NCI-H2171 treated with DMSO at 0.1 percent for 48 hours (cell line): ENCODE measurements around the gene ZBTB34.
"Not testable (repeated sequence)": the region's sequence is repeated elsewhere in the genome, so short reads cannot be mapped to it uniquely, and the experiment has no call there.

Experiments used
- DNase-seq: peaks from one replicate; lab custom pipeline; 2025; lab: John Stamatoyannopoulos, UW

Gene ZBTB34

GRCh38 chr9:126860077-126860756 is at the start of gene ZBTB34:
Gene ZBTB34, plus strand, starts transcription at chr9:126860639. Its CDS starts 18,761 bp downstream, at chr9:126879400.
- peak; percentile 48 for DNase-seq

GRCh38 chr9:126813072-126813471 is 47.4 kb upstream of the ZBTB34 start:
- no peak for DNase-seq

DNA sequence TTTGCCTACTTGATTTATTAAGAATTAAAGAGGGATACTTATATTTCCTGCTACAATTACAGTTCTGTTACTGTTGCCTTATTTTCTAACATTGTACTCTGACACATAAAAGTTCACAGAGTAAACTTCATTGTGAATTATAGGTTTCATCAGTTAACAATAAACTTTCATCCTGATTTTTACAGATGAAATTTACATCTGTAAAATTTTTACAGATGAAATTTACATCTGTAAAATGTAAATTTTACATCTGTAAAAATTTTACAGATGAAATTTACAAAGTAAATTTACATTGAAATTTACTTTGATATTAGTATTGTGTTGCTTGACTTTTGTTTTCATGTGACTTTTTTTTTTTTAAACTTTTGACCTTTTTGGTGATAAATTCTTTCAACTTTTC is 46.3 kb upstream of the ZBTB34 start:
- DNase-seq = no peak

DNA sequence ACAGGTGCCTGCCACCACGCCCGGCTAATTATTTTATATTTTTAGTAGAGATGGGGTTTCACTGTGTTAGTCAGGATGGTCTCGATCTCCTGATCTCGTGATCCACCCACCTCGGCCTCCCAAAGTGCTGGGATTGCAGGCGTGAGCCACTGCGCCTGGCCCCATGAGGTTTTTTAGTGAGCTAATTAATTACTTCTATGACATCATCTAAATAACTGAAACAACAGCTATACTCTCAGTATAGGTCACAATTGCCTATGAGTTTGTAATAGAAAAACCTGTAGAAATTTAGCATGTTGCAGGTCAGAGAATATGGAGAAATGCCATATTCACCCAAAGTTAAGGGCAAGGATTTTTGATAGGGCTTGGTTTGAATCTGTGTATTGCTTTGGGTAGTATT is 42.8 kb upstream of the ZBTB34 start:
- DNase-seq = not testable (repeated sequence)

DNA sequence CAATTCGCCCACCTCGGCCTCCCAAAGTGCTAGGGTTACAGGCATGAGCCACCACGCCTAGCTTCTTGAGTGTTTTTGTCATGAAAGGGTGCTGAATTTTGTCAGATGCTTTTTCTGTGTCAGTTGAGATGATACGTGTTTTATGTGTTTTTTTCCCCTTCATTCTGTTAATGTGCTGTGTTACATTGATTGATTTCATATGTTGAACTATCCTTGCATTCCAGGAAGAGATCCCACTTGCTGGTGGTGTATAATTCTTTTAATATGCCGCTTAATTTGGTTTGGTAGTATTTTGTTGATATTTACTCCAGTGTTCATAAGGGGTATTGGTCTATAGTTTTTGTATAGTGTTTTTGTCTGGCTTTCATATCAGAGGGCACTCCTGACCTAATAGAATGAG is 42.0 kb upstream of the ZBTB34 start:
- no peak for DNase-seq

GRCh38 chr9:126819482-126819881 is 41.0 kb upstream of the ZBTB34 start:
- DNase-seq = no peak

GRCh38 chr9:126822278-126822677 is 38.2 kb upstream of the ZBTB34 start:
- DNase-seq = no peak

DNA sequence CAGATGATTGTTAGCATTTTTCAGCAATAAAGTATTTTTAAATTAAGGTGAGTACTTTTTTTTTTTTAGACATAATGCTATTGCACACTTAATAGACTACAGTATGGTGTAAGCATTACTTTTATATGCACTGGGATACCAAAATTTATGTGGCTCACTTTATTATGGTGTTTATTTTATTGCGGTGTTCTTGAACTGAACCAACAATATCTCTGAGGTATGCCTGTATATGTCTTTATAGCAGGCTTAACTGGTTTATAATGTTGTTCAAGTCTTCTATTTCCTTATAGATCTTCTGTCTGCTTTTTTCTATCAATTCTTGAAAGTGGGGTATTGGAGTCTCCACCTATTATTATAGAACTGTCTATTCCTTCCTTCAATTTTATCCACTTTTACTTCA is 37.6 kb upstream of the ZBTB34 start:
- no peak for DNase-seq

DNA sequence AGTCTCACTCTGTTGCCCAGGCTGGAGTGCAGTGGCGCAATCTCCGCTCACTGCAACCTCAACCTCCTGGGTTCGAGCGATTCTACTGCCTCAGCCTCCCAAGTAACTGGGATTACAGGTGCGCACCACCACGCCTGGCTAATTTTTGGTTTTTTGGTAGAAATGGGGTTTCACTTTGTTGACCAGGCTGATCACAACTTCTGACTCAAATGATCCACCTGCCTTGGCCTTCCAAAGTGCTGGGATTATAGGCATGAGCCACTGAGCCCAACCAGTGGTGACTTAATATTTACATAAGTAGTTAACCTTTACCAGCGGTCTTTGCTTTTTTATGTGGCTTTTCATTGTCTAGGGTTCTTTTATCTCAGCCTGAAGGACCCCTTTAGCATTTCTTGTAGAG is 36.4 kb upstream of the ZBTB34 start:
- not testable (repeated sequence) for DNase-seq

DNA sequence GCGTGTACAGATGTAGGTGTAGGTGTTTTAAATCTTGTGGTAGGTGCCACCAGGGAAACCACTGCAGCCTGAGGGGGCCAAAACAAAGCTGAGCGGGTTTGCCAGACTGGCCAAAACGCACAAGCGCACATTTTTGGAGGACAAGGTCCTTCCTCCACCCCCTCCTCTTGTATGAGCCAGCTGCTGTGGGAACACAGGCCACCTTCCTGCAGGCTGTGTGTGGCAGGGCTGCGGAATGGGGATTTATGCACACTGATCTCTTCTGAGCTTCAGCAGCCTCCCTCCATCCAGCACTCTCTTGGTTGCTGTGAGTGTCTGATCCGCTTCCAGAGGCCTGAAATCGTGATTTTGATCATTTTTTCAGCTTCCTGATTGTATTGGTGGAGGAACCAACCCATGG is 33.2 kb upstream of the ZBTB34 start:
- no peak for DNase-seq

GRCh38 chr9:126829035-126829434 is 31.4 kb upstream of the ZBTB34 start:
- no peak for DNase-seq

DNA sequence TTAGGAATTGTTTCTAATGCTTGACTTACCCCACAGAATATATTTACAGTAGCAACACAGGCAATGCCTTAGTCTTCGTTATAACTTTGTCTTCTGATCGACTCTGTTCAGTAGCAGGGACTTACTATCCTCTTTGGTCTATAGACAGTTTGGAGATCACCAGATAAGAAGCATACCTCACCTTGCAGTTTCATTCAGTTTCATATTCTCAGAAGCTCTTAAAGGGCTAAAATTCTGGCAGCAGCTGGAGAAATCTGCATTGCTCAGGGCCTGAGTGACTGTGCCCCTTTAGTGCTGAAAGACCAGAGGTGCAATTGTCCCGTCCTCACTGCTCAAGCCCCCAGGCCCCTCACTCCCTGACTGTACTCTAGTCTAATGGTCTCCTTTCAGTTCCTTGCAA is 29.6 kb upstream of the ZBTB34 start:
- no peak for DNase-seq

DNA sequence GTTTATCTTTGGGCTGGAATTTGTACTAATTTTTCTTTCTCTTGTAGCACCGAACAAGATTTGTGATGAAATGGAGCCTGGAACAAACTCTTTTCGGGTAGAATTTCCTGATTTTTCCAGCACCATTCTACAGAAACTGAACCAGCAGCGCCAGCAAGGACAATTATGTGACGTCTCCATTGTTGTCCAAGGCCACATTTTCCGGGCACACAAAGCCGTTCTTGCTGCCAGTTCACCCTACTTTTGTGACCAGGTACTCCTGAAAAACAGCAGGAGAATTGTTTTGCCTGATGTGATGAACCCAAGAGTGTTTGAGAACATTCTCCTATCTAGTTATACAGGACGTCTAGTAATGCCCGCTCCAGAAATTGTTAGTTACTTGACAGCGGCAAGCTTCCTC is 28.0 kb upstream of the ZBTB34 start:
- no peak for DNase-seq

- DNase-seq = no peak
These were observed 27.4 kb upstream of the ZBTB34 start for GRCh38 chr9:126833020-126833419.

DNA sequence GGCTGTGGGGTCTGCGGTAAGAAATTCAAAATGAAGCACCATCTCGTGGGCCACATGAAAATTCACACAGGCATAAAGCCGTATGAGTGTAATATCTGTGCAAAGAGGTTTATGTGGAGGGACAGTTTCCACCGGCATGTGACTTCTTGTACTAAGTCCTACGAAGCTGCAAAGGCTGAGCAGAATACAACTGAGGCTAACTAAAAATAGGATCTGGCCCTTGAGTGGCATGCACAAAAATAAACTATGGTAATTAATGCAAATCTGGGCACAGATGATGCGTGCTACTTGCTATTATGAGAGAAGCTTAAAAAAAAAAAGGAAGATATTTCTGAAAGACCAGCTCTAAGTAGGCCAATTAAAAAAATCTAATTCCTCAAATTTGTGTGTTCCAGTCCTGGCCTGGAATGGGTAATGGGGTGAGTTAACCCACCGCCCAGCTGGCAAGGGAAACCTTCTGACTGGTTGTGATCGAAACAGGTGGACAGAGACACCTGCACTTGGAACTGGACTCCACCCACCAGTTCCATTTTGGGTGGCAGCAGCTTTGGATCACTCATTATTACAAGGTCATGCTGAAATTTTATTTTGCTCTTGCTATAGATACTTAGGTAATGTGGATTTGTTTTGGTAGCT is 26.6 kb upstream of the ZBTB34 start:
- DNase-seq = no peak

- no peak for DNase-seq
These were observed 25.8 kb upstream of the ZBTB34 start for GRCh38 chr9:126834672-126835071.

GRCh38 chr9:126836216-126836615 is 24.2 kb upstream of the ZBTB34 start:
- no peak for DNase-seq

DNA sequence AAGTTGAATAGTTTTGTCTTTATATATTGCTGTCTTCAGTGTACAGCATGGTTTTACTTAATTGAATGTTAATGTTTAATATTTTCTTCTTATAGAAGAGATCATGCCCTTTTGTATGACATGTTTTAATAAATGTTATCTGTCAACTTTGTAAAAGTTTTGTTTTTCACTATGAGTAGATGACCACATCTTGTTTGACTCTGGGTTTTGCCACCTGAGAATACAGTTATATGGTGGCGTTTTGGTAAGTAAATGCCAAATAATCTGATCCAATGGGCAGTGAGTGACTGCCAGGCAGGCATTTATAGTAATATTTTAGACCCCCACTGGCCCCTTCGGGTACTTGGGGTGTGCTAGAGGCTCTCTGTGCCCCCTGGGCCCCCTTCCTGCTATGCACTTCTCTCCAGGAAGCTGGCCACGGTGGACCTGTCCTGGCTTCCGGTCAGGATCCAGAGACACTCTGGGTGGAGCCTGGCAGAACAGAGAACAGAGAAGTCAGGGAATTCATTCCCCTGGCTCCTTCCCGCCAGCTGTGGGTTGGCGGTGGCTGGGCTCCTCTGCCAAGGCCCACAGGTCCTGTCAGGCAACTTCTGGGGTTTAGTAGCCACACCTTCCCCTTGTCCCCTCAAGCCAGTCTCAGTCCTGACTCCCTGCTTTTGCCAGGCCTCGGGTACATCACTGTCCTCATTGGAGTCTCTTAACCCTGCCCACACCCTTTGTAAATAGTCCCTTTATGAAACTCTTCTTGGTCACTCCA is 22.2 kb upstream of the ZBTB34 start:
- no peak for DNase-seq

GRCh38 chr9:126838895-126839294 is 21.5 kb upstream of the ZBTB34 start:
- no peak for DNase-seq

GRCh38 chr9:126839301-126839700 is 21.1 kb upstream of the ZBTB34 start:
- no peak for DNase-seq

DNA sequence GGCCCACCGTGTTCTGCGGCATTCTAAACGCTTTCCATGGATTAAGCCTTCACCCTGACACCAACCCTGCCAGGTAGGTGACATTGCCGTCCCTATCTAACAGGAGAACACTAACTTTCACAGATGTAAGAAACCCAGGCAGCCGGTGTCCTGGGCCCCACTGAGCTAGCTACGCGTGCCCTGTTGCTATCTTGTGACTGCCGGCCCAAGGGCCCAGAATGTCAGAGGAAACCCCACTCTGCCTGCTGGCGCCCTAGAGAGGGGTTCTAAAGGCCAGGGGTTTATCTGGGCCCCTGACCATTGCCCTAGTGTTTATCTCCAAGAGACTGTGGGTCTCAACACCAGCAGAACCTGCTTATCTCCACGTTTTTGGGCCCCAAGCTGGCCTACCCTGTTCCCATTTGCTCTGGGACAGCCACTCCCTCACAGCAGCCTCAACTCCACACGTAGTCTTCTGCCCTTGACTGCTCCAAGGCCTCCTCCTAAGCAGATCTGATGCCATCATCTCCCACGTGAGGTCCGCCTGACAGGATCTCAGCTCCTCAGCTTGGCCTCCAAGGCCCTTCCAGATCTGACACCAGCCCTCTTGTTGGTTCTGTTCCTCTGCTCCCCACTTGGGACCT is 18.1 kb upstream of the ZBTB34 start:
- DNase-seq = no peak

DNA sequence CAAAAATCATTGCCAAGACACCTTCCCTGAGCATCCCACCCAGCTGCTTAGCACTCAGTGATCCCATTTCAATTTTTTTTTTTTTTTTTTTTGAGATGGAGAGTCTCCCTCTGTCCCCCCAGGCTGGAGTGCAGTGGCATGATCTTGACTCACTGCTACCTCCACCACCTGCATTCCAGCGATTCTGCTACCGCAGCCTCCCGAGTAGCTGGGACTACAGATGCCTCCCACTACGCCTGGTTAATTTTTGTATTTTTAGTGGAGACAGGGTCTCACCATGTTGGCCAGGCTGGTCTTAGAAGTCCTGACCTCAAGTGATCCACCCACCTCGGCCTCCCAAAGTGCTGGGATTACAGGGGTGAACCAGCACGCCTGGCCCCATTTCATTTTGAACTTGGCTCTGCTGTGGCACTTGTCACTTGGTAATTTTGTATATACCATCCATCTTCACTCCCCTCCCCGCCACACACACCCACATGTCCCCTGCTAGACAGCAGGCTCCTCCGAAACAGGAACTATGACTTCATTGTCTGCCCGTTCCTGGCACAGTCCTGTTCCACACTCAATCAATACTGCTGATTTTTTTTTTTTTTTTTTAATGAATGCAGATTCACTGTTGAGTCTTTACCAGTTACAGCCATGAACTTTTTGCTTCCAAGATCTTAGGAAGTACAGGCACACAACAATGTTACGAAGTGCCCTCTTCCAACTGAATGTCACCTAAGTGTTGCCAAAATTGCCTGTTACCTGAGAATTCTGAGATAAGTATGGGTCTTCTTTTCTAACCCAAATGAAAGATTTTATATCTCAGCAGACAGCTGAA is 17.3 kb upstream of the ZBTB34 start:
- DNase-seq = no peak
